ENCODE results near the gene SP4. TPM values are rescaled to one million over a fixed set of nuclear protein-coding genes. Genes with fewer than 3 reads are reported as not detected.
"Not testable (repeated sequence)": the region's sequence is repeated elsewhere in the genome, so short reads cannot be mapped to it uniquely, and the experiment has no call there.

SP4 gene
- polyA plus RNA-seq, 12 donors: 3.8 to 8.8 (median 7.2) TPM; not detected in 1

GRCh38 chr7:21524680-21525079 is 96.8 kb downstream of the SP4 start:
- DNase-seq: no peak

- DNase-seq: no peak
Observed at GRCh38 chr7:21526007-21526406, 98.1 kb downstream of the SP4 start.

GRCh38 chr7:21526448-21526847 is 98.6 kb downstream of the SP4 start:
- no peak for DNase-seq

GRCh38 chr7:21532485-21532884 is 104.6 kb downstream of the SP4 start:
- DNase-seq: not testable (repeated sequence)

GRCh38 chr7:21533646-21534045 is 105.8 kb downstream of the SP4 start:
- DNase-seq: not testable (repeated sequence)

- DNase-seq: not testable (repeated sequence)
Observed at GRCh38 chr7:21536445-21537118, 108.7 kb downstream of the SP4 start.

- no peak for DNase-seq
Observed at GRCh38 chr7:21538936-21539495, 111.1 kb downstream of the SP4 start.

- DNase-seq: peak; percentile 15
Observed at GRCh38 chr7:21542891-21543527, 115.1 kb downstream of the SP4 start, which contains the start of gene DNAH11. Gene DNAH11 (plus strand): TSS chr7:21543039. CDS start chr7:21543246, 207 bp downstream.

GRCh38 chr7:21543528-21544302 is 115.8 kb downstream of the SP4 start:
- DNase-seq: no peak

GRCh38 chr7:21544303-21544656 is 116.4 kb downstream of the SP4 start:
- no peak for DNase-seq

GRCh38 chr7:21544715-21545114 is 116.8 kb downstream of the SP4 start:
- no peak for DNase-seq

- no peak for DNase-seq
Observed at GRCh38 chr7:21547501-21547900, 119.6 kb downstream of the SP4 start.

GRCh38 chr7:21548491-21548890 is 120.6 kb downstream of the SP4 start:
- no peak for DNase-seq

- DNase-seq: no peak
Observed at GRCh38 chr7:21550076-21550475, 122.2 kb downstream of the SP4 start.

GRCh38 chr7:21550821-21551531 is 123.1 kb downstream of the SP4 start:
- no peak for DNase-seq

- DNase-seq: no peak
Observed at GRCh38 chr7:21562385-21562784, 134.5 kb downstream of the SP4 start.

Other genes starting within 250 kb of the SP4 start
- gene DNAH11, start 115.0 kb downstream of the SP4 start, polyA plus RNA-seq (ENCODE audit: insufficient read length in 12 of 12): 1 to 10 TPM in 5 of 12 donors, under 1 TPM in 5, not detected in 2; 0.12 to 1.7 (median 0.93) TPM

Data from muscle of arm (tissue), 12 donors.